SK-N-SH (cell line): ENCODE results near the gene AKT2. TPM values are rescaled to one million over a fixed set of nuclear protein-coding genes. Genes with fewer than 3 reads are reported as not detected.

Experiments used
- CTCF ChIA-PET: fragments of 300-600, 350-600 bp; formaldehyde crosslinking; extraction: SDS; loops from one replicate; lab custom pipeline; 2021; lab: Yijun Ruan, JAX
- POLR2A ChIA-PET: fragments of 350-600 bp; sonication (Branson Sonifier 250); formaldehyde crosslinking; extraction: SDS; loops from one replicate; lab custom pipeline; 2020; ENCODE audit warnings: antibody characterized with exemption, inconsistent platforms; lab: Yijun Ruan, JAX
- DNase-seq: peaks from one replicate; pipeline ENCODE4 v3.0.0; 2012
- H2AFZ ChIP-seq: fragments of 200-600 bp; sonication (generic); 2 replicates; pipeline ENCODE4 v1.8.1; 2016; ENCODE audit warnings: antibody characterized with exemption, mild to moderate bottlenecking, low read depth
- H3F3A ChIP-seq: fragments of 200-600 bp; sonication (generic); replicated peaks from 2 replicates; pipeline ENCODE3; 2016; ENCODE audit warnings: antibody characterized with exemption, mild to moderate bottlenecking; ENCODE audit not compliant: insufficient read depth
- H3K27ac ChIP-seq, 2 experiments: fragments of 200-500 bp in 1 of 2; fragments of 200-600 bp in 1 of 2; sonication (Bioruptor generic) in 1 of 2; sonication (generic), shearing (Covaris generic) in 1 of 2; 2 replicates each; pipeline versions ENCODE4 v1.5.1 to v1.6.1; 2014 to 2016; ENCODE audit warnings: low read depth in 2 of 2, inconsistent platforms in 1 of 2, low read length in 1 of 2, mild to moderate bottlenecking in 1 of 2, mixed read lengths in 1 of 2
- H3K27me3 ChIP-seq: fragments of 200-600 bp; sonication (generic), shearing (Covaris generic); 2 replicates; pipeline ENCODE4 v1.6.1; 2016; ENCODE audit warnings: mixed run types; ENCODE audit not compliant: insufficient read depth
- H3K36me3 ChIP-seq, 2 experiments: fragments of 200-500 bp in 1 of 2; fragments of 200-600 bp in 1 of 2; sonication (Bioruptor generic) in 1 of 2; sonication (generic) in 1 of 2; replicated peaks in 1 of 2; 2 replicates each; pipeline versions ENCODE3 to v1.5.1; 2014 to 2016; ENCODE audit warnings: low read length in 1 of 2, mild to moderate bottlenecking in 1 of 2; ENCODE audit not compliant: insufficient read depth in 2 of 2, control insufficient read depth in 1 of 2
- H3K4me1 ChIP-seq, 2 experiments: fragments of 200-500 bp in 1 of 2; fragments of 200-600 bp in 1 of 2; sonication (Bioruptor generic) in 1 of 2; sonication (generic), shearing (Covaris generic) in 1 of 2; 2 replicates each; pipeline versions ENCODE4 v1.5.1 to v1.6.1; 2014 to 2016; ENCODE audit warnings: low read depth in 1 of 2, low read length in 1 of 2, mixed run types in 1 of 2; ENCODE audit not compliant: insufficient read depth in 2 of 2, control insufficient read depth in 1 of 2
- H3K4me2 ChIP-seq: fragments of 200-600 bp; sonication (generic), shearing (Covaris generic); 2 replicates; pipeline ENCODE4 v1.6.1; 2017; ENCODE audit warnings: mixed run types
- H3K4me3 ChIP-seq, 2 experiments: fragments of 200-500 bp in 1 of 2; fragments of 200-600 bp in 1 of 2; sonication (Bioruptor generic) in 1 of 2; sonication (generic), shearing (Covaris generic) in 1 of 2; 2 replicates each; pipeline versions ENCODE4 v1.5.1 to v1.8.1; 2014 to 2016; ENCODE audit warnings: low read depth in 2 of 2, inconsistent platforms in 1 of 2, low read length in 1 of 2, mild to moderate bottlenecking in 1 of 2, mixed read lengths in 1 of 2, moderate library complexity in 1 of 2
- H3K79me2 ChIP-seq: fragments of 200-600 bp; sonication (generic); 2 replicates; pipeline ENCODE4 v1.8.1; 2017; ENCODE audit warnings: mild to moderate bottlenecking; ENCODE audit not compliant: insufficient read depth
- H3K9ac ChIP-seq: fragments of 200-600 bp; sonication (generic); 2 replicates; pipeline ENCODE4 v1.6.1; 2017; ENCODE audit warnings: mixed run types
- H3K9me2 ChIP-seq: fragments of 200-600 bp; sonication (generic); 2 replicates; pipeline ENCODE4 v1.6.1; 2017; ENCODE audit warnings: mixed run types
- H3K9me3 ChIP-seq: fragments of 200-600 bp; sonication (generic); 2 replicates; pipeline ENCODE4 v1.6.1; 2017; ENCODE audit warnings: mixed run types, mild to moderate bottlenecking, moderate library complexity
- H4K20me1 ChIP-seq: fragments of 200-600 bp; sonication (generic); 2 replicates; pipeline ENCODE4 v1.6.1; 2017; ENCODE audit warnings: mild to moderate bottlenecking, mixed run types; ENCODE audit not compliant: insufficient read depth
- CHD2 ChIP-seq: fragments of 150-350 bp; IDR thresholded peaks from 2 replicates; pipeline ENCODE4 v1.6.1; 2018; ENCODE audit warnings: low read length; ENCODE audit not compliant: partially characterized antibody
- ELF1 ChIP-seq: IDR thresholded peaks from 2 replicates; pipeline ENCODE4 v1.4.0; 2012
- EP300 ChIP-seq, 2 experiments: IDR thresholded peaks; 2 replicates each; pipeline versions ENCODE4 v1.4.0 to v1.6.1; 2012; ENCODE audit warnings: borderline replicate concordance in 1 of 2, low read depth in 1 of 2, low read length in 1 of 2
- FOSL2 ChIP-seq: IDR thresholded peaks from 2 replicates; pipeline ENCODE4 v1.4.0; 2012; ENCODE audit warnings: low read depth, mild to moderate bottlenecking, moderate library complexity, borderline replicate concordance
- GABPA ChIP-seq: IDR thresholded peaks from 2 replicates; pipeline ENCODE4 v1.4.0; 2012; ENCODE audit warnings: low read depth, mild to moderate bottlenecking
- JUND ChIP-seq: IDR thresholded peaks from 2 replicates; pipeline ENCODE4 v1.4.0; 2012
- POLR2AphosphoS5 ChIP-seq: IDR thresholded peaks from 2 replicates; pipeline ENCODE4 v1.6.1; 2012; ENCODE audit warnings: low read depth, low read length
- RXRA ChIP-seq: IDR thresholded peaks from 2 replicates; pipeline ENCODE4 v1.4.0; 2012; ENCODE audit warnings: low read depth, mild to moderate bottlenecking, borderline replicate concordance
- SIN3A ChIP-seq: IDR thresholded peaks from 2 replicates; pipeline ENCODE4 v1.6.1; 2012; ENCODE audit warnings: low read depth, mild to moderate bottlenecking, low read length, moderate library complexity, borderline replicate concordance
- WGBS: methylation state at CpG from one replicate; pipeline ENCODE4 v1.1.6; 2017; ENCODE audit warnings: low lambda C conversion rate; 5-methylcytosine and 5-hydroxymethylcytosine counted together
- polyA plus RNA-seq, 3 experiments: library from polyadenylated mRNA; depleted of rRNA; stranded (reverse); fragments of >200 nt; gene quantifications; 2 replicates each; pipeline ENCODE4 v1.2.3, GENCODE V29; 2012
- TF ChIP-seq, protein P1 (sequence below): IDR thresholded peaks from 2 replicates; pipeline ENCODE4 v1.4.0; 2012; ENCODE audit warnings: low read depth, borderline replicate concordance
- TF ChIP-seq, protein P2 (sequence below): IDR thresholded peaks from 2 replicates; pipeline ENCODE4 v1.4.0; 2012; ENCODE audit warnings: low read depth, borderline replicate concordance
- TF ChIP-seq, protein P3 (sequence below): fragments of 150-350 bp; IDR thresholded peaks from 2 replicates; pipeline ENCODE4 v1.6.1; 2017; ENCODE audit warnings: antibody characterized with exemption, low read length, low read depth, borderline replicate concordance

Gene AKT2
- polyA plus RNA-seq, 1 of the 3 experiments (the other 2 are of a cell fraction), result 99.8 TPM

DNA sequence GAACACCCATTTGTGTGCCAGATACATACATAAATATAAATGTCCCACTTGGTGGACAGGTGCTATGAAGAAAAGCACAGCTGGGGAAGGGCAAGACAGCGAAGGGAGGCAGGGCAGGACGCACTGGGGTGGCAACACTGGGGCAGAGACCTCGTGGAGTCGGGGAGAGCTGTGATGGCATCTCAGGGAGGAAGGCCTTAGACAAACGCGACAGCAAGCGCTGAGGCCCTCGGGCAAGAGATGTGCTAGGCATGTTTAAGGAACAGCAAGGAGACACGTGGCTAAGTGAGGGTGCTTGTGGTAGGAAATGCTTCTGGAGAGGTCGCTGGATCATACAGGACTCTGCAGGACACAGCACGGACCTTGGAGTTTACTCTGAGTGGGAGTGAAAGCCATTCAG is 35.4 kb downstream of the AKT2 start (continued):
- no peak for TF ChIP-seq SIN3A
- no peak for TF ChIP-seq GABPA
- no peak for TF ChIP-seq CHD2
- TF ChIP-seq, protein P1, sequence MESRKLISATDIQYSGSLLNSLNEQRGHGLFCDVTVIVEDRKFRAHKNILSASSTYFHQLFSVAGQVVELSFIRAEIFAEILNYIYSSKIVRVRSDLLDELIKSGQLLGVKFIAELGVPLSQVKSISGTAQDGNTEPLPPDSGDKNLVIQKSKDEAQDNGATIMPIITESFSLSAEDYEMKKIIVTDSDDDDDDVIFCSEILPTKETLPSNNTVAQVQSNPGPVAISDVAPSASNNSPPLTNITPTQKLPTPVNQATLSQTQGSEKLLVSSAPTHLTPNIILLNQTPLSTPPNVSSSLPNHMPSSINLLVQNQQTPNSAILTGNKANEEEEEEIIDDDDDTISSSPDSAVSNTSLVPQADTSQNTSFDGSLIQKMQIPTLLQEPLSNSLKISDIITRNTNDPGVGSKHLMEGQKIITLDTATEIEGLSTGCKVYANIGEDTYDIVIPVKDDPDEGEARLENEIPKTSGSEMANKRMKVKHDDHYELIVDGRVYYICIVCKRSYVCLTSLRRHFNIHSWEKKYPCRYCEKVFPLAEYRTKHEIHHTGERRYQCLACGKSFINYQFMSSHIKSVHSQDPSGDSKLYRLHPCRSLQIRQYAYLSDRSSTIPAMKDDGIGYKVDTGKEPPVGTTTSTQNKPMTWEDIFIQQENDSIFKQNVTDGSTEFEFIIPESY, result no peak
- TF ChIP-seq POLR2AphosphoS5, result no peak

DNA sequence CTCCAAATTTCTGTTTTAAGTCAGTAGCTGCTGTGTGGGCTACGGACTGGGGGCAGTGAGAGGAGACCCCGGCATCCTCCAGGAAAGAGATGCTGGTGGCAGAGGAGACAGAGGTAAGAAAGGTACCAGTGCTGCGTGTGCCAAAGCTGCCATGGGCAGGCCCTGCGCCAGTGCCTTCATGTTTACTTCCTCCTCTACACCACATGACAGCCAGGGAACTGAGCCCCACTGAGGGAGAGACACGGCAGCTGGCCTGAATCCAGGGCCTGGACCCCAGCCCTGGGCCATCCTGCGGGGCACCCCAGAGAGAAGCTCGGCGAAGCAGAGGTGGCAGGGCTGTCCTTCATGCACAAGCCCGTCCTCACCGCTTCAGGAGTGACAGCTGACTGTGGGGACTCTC is 35.9 kb downstream of the AKT2 start:
- H3K4me1 ChIP-seq, result no peaks in the 10 kb centered on the region; a peak in 1 of 4 replicates
- H3K9me3 ChIP-seq, result no peaks in the 10 kb centered on the region
- ChIA-PET CTCF (interaction anchor here (0.9 to 1.2 kb wide), 2 partner anchors 14 to 386 kb away, joined by 3 read pairs; no protein-coding TSS in a partner anchor), POLR2A (no interaction called here)
- H3K36me3 ChIP-seq, result peaks cover 8 to 39% of the 10 kb centered on the region in 2 experiments
- TF ChIP-seq JUND, result no peak
- TF ChIP-seq, protein P2, sequence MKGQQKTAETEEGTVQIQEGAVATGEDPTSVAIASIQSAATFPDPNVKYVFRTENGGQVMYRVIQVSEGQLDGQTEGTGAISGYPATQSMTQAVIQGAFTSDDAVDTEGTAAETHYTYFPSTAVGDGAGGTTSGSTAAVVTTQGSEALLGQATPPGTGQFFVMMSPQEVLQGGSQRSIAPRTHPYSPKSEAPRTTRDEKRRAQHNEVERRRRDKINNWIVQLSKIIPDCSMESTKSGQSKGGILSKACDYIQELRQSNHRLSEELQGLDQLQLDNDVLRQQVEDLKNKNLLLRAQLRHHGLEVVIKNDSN, result no peak
- TF ChIP-seq, protein P3, sequence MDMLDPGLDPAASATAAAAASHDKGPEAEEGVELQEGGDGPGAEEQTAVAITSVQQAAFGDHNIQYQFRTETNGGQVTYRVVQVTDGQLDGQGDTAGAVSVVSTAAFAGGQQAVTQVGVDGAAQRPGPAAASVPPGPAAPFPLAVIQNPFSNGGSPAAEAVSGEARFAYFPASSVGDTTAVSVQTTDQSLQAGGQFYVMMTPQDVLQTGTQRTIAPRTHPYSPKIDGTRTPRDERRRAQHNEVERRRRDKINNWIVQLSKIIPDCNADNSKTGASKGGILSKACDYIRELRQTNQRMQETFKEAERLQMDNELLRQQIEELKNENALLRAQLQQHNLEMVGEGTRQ, result no peak
- no peak for TF ChIP-seq EP300 (IDR thresholded peaks at IDR 0.05; ENCODE audit: borderline replicate concordance in 1 of 2, low read depth in 1 of 2, low read length in 1 of 2)
- no peak for TF ChIP-seq ELF1
- no peak for TF ChIP-seq POLR2AphosphoS5
- TF ChIP-seq, protein P1, result no peak
- no peak for TF ChIP-seq RXRA
- TF ChIP-seq FOSL2, result no peak
- no peaks in the 10 kb centered on the region for H3F3A ChIP-seq
- H3K79me2 ChIP-seq, result peaks cover 13% of the 10 kb centered on the region
- H3K9me2 ChIP-seq, result no peaks in the 10 kb centered on the region
- no peak overlapping the region for H3K9ac ChIP-seq
- WGBS, result 83% methylated on average over 7 of the region's 10 CpGs
- no peak for DNase-seq
- no peaks in the 10 kb centered on the region for H3K27me3 ChIP-seq
- H3K4me3 ChIP-seq, result no peak overlapping the region
- H2AFZ ChIP-seq, result no peak overlapping the region
- no peak overlapping the region for H3K27ac ChIP-seq
- no peak overlapping the region for H3K4me2 ChIP-seq
- H4K20me1 ChIP-seq, result peaks cover 18% of the 10 kb centered on the region
